Measurements from ENCODE around the gene GARNL3.

GARNL3 gene

DNA sequence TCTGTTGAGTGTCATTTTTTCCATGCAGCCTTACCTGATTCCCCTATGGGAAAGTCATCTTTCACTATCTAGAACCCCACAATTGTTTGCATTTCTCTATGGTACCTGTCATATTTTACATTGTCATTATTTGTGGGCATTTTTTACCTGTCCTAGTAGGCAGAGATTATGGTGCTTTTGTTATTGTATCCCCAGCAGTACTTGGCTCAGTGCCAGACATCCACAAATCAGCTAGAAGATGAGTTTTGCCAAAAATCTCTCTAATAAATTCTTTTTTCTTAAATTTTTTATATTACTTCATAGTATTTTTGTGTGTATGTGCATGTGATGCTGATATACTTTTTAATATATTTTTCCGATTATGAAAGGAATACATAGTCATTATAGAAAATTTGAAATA lies 13.2 kb downstream of the GARNL3 start:
- no peak for TF ChIP-seq ZNF274 (IDR thresholded peaks at IDR 0.05; ENCODE audit: low read depth, low read length)
- no peak overlapping the region for H3K4me3 ChIP-seq (ENCODE audit: low read length)

DNA sequence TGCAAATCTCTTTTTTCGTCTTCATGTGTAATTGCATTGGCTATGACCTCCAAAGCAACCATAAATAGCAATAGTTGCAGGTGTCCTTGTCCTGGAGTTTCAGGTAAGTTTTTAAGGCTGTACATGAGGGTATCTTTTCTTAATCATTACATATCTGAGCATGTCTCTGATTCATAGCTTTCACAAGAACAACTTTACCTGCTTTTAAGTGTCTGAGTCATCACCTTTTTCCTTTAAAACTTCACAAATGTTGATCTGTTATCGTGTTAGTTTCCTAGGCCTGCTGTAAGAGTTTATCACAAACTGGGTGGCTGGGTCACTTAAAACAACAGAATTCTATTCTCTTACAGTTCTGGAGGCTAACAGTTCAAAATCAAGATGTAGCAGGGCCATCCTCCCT lies 13.8 kb downstream of the GARNL3 start:
- H3K4me3 ChIP-seq (ENCODE audit: low read length) = no peak overlapping the region
- TF ChIP-seq ZNF274 (IDR thresholded peaks at IDR 0.05; ENCODE audit: low read depth, low read length) = no peak

DNA sequence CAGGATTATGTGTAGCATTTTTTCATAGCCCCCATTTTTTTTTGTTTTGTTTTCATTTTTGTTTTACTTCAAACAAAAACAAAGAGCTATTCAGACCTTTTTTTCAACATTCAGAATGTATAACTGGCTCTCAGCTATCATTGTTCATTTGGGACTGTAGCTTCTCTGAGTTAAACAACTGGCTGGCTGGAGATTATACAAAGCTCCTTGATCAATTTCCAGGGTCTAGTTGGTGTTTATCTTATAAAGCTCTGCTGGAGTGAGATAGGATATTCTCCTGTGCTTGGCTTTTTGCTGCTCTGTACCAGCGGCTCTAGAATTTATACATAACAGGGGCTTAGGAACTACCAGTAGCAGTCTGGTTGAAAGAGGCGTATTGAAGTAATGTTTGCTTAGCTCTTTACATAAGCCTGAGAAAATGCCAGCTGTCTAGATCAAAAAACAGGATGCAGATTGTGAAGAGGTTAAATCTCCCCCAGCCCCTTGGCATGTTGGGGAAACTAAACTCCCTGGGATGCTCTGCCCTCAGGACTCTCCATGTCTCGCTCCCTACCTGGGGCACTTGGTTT lies 15.2 kb downstream of the GARNL3 start:
- no peak for TF ChIP-seq ZNF274 (IDR thresholded peaks at IDR 0.05; ENCODE audit: low read depth, low read length)
- no peak overlapping the region for H3K4me3 ChIP-seq (ENCODE audit: low read length)

DNA sequence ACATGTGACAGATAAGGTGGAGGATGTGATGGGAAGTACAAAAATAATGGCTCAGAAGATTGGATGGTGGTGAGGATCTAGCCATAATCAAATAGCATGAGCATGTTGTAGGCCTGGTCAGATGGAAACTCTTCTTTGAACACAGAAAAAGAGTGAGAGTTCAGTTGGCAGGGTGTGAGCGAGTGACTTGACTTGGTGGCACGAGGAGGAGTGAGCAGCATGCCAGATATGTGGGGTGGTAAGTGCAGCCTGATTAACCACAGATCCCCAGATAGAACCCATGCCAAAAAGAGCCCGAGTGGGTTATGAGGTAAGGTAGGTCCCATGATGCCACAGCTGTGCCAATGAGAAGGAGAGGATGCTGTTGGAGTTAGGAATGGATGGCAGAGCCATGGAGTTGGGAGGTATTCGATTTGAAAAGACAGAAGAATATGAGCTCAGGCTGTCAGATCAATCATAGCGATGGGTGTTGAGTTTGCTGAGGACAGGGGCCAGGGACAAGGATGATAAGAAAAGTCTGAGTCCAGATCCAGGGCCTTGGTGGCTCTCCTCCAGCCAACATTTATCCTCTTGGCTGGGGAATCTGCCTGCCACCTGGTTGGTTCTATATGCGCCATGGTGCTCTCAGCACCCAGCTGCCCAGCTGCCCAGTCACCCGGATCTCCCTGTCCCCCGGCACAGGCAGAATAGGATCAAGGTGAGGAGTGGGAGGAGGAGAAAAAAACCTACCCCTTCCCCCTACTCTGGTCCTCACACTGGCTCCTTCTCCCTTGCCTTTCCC lies 16.5 kb downstream of the GARNL3 start:
- no peak for TF ChIP-seq ZNF274 (IDR thresholded peaks at IDR 0.05; ENCODE audit: low read depth, low read length)
- H3K4me3 ChIP-seq (ENCODE audit: low read length) = no peak overlapping the region

DNA sequence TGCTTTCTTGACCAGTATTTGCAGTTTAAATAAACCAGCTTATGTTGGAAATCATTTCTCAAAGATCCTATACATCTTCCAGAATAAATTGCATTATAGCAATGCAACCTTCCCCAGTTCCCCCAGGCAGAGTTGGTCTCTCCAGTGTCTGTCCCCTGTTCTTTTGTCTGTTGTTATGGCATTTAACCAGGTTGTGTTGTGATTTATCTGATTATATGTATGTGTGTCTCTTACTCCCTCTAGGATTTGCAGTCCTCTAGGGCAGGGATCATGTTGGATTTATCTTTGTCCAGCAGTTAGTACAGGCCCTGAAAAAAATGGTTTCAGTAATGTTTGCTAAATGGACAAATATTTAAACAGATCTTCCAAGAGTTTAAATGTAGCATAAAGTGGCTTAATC lies 17.3 kb downstream of the GARNL3 start:
- no peak overlapping the region for H3K4me3 ChIP-seq (ENCODE audit: low read length)
- TF ChIP-seq ZNF274 (IDR thresholded peaks at IDR 0.05; ENCODE audit: low read depth, low read length) = no peak

DNA sequence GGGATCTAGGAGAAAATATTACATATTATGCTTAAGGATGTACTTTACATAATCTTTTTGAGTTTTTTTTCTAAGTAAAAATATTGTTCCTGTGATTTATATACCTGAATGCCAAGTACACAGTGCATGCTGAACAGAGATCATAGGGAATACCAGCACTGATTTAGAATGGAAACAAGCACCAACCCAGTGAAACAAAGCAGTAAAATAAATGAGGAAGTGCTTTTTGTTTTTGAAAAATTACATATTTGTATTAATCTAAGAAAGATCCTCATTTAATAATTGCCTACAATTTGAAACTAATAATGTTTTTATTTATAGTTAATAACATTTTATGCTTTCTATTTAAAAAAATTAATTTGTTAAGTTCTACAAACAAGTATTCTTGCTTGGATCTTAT lies 18.0 kb downstream of the GARNL3 start:
- H3K4me3 ChIP-seq (ENCODE audit: low read length) = no peak overlapping the region

DNA sequence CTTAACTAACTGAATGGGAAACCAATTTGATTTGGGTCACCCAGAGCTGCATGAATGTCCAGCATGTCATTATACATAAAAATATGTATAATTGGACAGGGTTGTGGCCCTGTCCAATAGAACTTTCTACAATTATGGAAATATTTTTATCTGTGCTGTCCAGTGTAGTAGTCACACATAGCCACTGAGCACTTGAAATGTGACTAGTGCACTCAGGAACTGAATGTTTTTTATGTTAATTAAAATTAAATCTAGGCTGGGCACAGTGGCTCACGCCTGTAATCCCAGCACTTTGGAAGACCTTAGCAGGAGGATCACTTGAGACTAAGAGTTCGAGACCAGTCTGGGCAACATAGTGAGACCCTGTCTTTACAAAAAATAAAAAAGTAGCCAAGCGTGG lies 18.6 kb downstream of the GARNL3 start:
- no peak for TF ChIP-seq ZNF274 (IDR thresholded peaks at IDR 0.05; ENCODE audit: low read depth, low read length)
- H3K4me3 ChIP-seq (ENCODE audit: low read length) = no peak overlapping the region

More for the DNA sequence above, 18.0 kb downstream of the GARNL3 start:
- no peak for TF ChIP-seq ZNF274 (IDR thresholded peaks at IDR 0.05; ENCODE audit: low read depth, low read length)

DNA sequence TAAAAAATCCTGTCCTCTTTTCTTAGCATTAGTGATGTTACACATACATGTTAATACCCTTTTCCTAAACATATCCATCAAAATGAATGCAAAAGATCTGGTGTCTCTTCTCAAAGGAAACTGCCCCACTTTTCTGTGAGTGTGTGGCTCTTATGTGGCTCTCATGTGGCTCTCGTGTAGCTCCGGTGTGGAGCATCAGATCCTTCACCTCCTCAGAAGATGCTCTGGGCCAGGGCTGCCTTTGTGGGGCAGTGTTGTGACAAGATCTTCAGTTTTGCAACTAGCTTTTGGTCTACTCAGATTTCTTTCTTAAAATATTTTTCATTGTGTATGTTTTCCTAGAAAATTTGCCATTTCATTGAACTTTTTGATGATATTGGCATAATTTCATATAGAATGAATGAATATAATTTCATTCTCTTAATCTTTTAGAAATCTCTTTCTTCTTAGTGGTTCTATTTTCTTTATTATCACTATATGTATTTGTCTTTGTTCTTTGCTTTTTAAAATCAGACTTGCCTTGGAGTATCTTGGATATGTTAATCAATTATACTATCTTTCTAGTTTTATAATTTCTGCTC lies 19.4 kb downstream of the GARNL3 start:
- no peak overlapping the region for H3K4me3 ChIP-seq (ENCODE audit: low read length)
- TF ChIP-seq ZNF274 (IDR thresholded peaks at IDR 0.05; ENCODE audit: low read depth, low read length) = no peak

DNA sequence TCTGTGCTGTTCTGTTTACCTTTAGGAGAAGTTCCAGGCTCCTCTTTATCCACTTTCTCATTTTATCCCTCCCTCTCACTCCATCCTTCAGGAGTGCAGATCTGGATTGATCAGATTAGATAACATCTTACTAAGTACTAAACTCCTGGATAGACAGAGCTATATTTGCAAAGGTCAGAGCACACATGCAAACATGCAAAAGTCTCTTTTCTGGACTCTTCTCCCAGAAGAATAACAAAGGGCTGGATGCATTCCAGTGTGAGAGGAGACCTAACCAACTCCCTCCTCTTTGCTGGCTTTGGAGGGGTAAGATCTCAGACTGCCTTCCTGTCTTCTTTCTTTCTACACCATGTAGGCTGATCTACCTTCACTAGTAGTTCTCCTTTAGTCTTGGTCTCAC lies 21.4 kb downstream of the GARNL3 start:
- no peak overlapping the region for H3K4me3 ChIP-seq (ENCODE audit: low read length)
- no peak for TF ChIP-seq ZNF274 (IDR thresholded peaks at IDR 0.05; ENCODE audit: low read depth, low read length)

DNA sequence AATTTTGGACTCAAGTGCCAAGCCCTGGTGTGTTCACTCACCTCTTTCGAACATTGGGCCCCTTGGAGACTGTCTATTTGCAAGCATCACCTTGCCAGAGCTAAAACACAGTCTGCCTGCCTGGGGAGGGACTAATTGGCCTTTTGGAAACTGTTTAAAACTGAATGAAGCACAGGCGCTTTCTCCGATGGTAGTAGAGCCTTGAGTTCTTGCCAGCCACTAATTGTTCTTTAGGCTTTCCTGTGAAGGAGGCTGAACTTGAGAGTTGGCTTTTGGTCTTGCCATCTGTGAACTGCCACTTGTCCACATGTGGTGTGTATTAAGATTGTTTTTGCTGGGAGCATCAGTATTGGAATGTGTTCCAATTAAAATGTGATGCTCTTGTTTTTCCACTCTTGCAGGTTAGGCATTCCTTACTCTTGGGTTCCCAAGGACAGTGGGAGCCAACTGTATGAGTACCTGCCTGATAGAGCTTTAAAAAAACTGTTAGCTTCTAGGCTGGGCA lies 26.0 kb downstream of the GARNL3 start:
- no peak for TF ChIP-seq ZNF274 (IDR thresholded peaks at IDR 0.05; ENCODE audit: low read depth, low read length)

DNA sequence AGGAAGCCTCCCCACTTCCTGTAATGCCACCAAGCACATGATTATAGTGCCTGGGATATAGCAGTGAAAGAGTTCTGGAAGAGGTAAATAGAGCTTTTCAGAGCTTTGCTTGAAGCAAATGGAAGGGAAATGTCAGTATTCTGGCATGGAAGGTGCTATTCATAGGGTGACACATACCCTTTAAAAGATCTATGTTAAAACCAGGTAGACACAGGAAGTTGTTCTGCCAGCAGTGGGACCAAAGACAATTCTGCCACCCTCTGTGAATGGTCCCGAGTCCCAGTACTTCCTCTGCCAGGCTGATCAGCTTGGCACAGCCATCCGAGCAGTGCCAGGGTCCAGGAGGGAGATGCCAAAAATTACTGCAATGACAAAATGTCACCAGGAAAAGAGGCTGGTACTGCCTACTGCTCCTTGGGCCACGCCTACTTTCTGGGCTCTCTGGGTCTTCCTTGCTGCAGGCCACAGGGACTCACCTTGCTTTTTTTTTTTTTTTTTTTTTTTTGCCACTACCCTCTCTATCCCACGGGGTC lies 26.7 kb downstream of the GARNL3 start:
- TF ChIP-seq ZNF274 (IDR thresholded peaks at IDR 0.05; ENCODE audit: low read depth, low read length) = no peak

More for the DNA sequence above, 26.0 kb downstream of the GARNL3 start:
- H3K4me3 ChIP-seq (ENCODE audit: low read length) = no peak overlapping the region

DNA sequence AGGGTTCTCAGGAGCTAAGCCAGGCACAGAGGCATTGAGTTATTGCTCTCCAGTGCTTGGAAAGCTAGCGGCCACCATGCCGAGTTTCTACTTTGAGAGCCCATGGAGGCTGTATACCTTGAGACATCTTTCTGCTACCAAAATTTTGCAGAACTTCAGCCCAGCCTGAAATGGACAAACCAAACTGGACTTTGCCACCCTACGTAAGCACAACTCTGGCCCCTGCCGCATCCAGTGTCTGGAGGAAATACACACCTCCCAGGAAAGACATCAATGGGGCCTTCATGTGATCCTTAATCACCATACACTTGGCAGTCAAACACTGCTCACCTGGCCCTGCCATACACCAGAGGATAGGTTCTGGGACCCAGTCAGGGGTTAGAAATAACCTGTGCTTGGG lies 27.8 kb downstream of the GARNL3 start:
- no peak for TF ChIP-seq ZNF274 (IDR thresholded peaks at IDR 0.05; ENCODE audit: low read depth, low read length)
- H3K4me3 ChIP-seq (ENCODE audit: low read length) = no peak overlapping the region

More for the DNA sequence above, 26.7 kb downstream of the GARNL3 start:
- no peak overlapping the region for H3K4me3 ChIP-seq (ENCODE audit: low read length)

DNA sequence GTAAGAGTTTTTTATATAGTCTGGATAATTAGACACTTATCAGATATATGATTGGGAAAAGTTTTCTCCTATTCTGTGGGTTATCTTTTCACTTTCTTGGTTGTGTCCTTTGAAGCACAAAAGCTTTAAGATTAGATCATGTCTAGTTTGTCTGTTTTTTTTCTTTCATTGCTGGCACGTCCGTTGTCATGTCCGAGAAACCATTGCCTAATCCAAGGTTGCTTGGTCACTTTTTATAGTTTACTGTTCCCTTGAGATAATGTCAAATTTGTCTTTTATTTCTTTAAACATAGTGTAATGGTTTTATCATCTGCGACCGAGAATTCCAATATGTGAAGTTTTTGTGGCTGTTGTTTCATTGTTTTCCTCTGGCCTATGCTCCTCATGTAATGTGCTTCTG lies 28.8 kb downstream of the GARNL3 start:
- H3K4me3 ChIP-seq (ENCODE audit: low read length) = no peak overlapping the region
- TF ChIP-seq ZNF274 (IDR thresholded peaks at IDR 0.05; ENCODE audit: low read depth, low read length) = no peak

DNA sequence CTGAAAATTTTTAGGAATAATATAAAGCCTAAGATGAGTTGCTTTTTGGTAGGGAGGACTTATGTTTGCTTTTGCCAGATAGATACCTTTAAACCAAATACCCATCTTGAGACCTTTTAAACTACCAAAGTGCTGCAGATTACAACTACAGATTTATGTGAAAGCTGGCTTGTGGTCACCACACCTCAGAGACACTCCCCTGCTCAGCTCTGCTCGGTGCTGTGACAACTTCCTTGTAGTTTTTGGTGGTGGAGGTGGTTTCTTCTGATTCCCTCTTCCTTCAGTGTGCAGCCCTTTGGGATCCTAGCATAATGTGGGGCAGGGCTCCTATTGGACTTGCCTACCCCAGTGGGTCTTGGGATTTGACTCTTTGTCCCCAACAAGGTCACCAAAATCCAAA lies 29.2 kb downstream of the GARNL3 start:
- no peak for TF ChIP-seq ZNF274 (IDR thresholded peaks at IDR 0.05; ENCODE audit: low read depth, low read length)

DNA sequence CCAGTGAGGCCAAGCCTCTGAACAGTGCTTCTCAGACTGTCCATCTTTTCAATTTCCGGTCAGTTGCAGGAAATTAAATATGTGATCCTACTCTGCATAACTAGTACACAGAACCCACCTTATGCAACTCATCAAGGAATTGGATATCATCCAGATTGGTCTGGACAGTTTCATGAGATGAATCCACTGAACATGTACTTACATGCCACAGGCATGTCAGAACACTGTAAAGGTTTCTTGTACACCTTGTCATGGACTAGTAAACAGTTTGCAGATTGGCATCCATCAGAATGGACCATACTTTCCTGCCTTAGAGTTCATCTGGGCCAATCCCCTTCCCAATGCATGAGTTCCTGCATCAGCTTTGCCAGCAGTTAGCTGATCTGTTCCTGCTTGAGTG lies 30.4 kb downstream of the GARNL3 start:
- no peak for TF ChIP-seq ZNF274 (IDR thresholded peaks at IDR 0.05; ENCODE audit: low read depth, low read length)
- H3K4me3 ChIP-seq (ENCODE audit: low read length) = no peak overlapping the region

More for the DNA sequence above, 29.2 kb downstream of the GARNL3 start:
- no peak overlapping the region for H3K4me3 ChIP-seq (ENCODE audit: low read length)

Measured in GM08714 (cell line).